Transverse colon (tissue), 4 donors: ENCODE data around the gene RPS2. TPM values are rescaled to one million over a fixed set of nuclear protein-coding genes. Genes with fewer than 3 reads are reported as not detected.
A peak's percentile ranks its signal among the peaks of the same experiment; 100 is the strongest.

Experiments
- DNase-seq: peaks from one replicate; pipeline ENCODE4 v3.0.0-alpha.2; 2019
- H3K27ac ChIP-seq, 4 donors: fragments of 200-600 bp; sonication (generic); 2 replicates each; pipeline ENCODE4 v1.5.1; 2016 to 2018; ENCODE audit warnings: inconsistent platforms in 4 of 4
- H3K27me3 ChIP-seq: fragments of 200-600 bp; sonication (generic); 2 replicates; pipeline ENCODE4 v1.5.1; 2017; ENCODE audit warnings: inconsistent platforms
- H3K36me3 ChIP-seq, 4 donors: fragments of 200-600 bp; sonication (generic); 2 replicates each; pipeline ENCODE4 v1.5.1; 2017 to 2019; ENCODE audit warnings: inconsistent platforms in 4 of 4
- H3K4me1 ChIP-seq, 4 donors: fragments of 200-600 bp; sonication (generic); 2 replicates each; pipeline ENCODE4 v1.5.1; 2017 to 2020; ENCODE audit warnings: inconsistent platforms in 4 of 4
- H3K4me3 ChIP-seq, 4 donors: fragments of 200-600 bp; sonication (generic); 1 replicate in 1 of 4; 2 replicates in 3 of 4; pipeline versions ENCODE4 v1.5.1 to v1.6.1; 2017 to 2019; ENCODE audit warnings: inconsistent platforms in 4 of 4
- H3K9me3 ChIP-seq, 2 donors: fragments of 200-600 bp; sonication (generic); 2 replicates each; pipeline ENCODE4 v1.5.1; 2017 to 2019; ENCODE audit warnings: inconsistent platforms in 2 of 2
- CTCF ChIP-seq, 5 experiments: fragments of 200-600 bp in 3 of 5; fragments of 450-650 bp in 2 of 5; sonication (generic) in 3 of 5; IDR thresholded peaks; 1 replicate in 2 of 5; 2 replicates in 3 of 5; pipeline ENCODE4 v1.5.1; 2016 to 2017; ENCODE audit warnings: antibody characterized with exemption in 5 of 5, inconsistent platforms in 3 of 5, mild to moderate bottlenecking in 2 of 5, moderate library complexity in 1 of 5
- EP300 ChIP-seq: sonication (generic); formaldehyde crosslinking; IDR thresholded peaks from one replicate; pipeline ENCODE4 v1.6.1; 2017; ENCODE audit warnings: antibody characterized with exemption, low read depth
- POLR2A ChIP-seq: fragments of 450-650 bp; IDR thresholded peaks from one replicate; pipeline ENCODE4 v1.6.1; 2016; ENCODE audit warnings: antibody characterized with exemption, mild to moderate bottlenecking, moderate library complexity
- POLR2AphosphoS5 ChIP-seq, 3 donors: sonication (generic); formaldehyde crosslinking; IDR thresholded peaks; one replicate each; pipeline ENCODE4 v1.6.1; 2016; ENCODE audit warnings: antibody characterized with exemption in 3 of 3
- WGBS, 2 donors: methylation state at CpG; one replicate each; pipeline ENCODE4 v1.1.5; 2018; ENCODE audit warnings: low coverage in 1 of 2; 5-methylcytosine and 5-hydroxymethylcytosine counted together
- in situ Hi-C, 4 donors: fragments of 200-750 bp; cut with MboI; loops; one replicate each; pipeline versions ENCODE4 v1.15.0 to v1.15.1; 2017; ENCODE audit warnings: low sequenced_read_pairs in 3 of 4, low pct_ligation_motif_present in 1 of 4, low pct_unique_long_range_greater_than_20kb in 1 of 4
- intact Hi-C: fragments of 100-400 bp; cut with DNase I; formaldehyde crosslinking; loops from one replicate; pipeline ENCODE4 v1.15.1; 2023; ENCODE audit warnings: low total_unique reads
- total RNA-seq, 4 donors: library from RNA; depleted of rRNA; stranded (reverse); fragments of >200 nt; gene quantifications; one replicate each; pipeline ENCODE4 v1.1.0, GENCODE V29; 2016

The RPS2 gene
- total RNA-seq, 4 donors from 2014 or later, result 896 to 2,085 (median 1,613) TPM

- WGBS, 2 donors, result 91% methylated on average over 10 of the region's 10 CpGs; no CpG with 5 or more reads in 1 of the 2 donors
These were observed 22.6 kb upstream of the RPS2 start for GRCh38 chr16:1987198-1987597.

GRCh38 chr16:1985466-1986150 is 21.0 kb upstream of the RPS2 start:
- Histone ChIP-seq H3K27me3 (peaks cover 38% of the 10 kb centered on the region), H3K9me3 (no peaks in the 10 kb centered on the region), H3K4me1 (peaks cover 25 to 64% (median 56%) of the 10 kb centered on the region in 4 donors), H3K4me3 (peak overlapping the region in 2 of 4 donors; percentile 89 to 90), H3K36me3 (peaks cover 0 to 7% (median 0%) of the 10 kb centered on the region in 4 donors), H3K27ac (peak overlapping the region; percentile 91 to 95 (median 93))
- in situ Hi-C loops, result no loop called here
- WGBS, 2 donors, result 75% methylated on average over 14 of the region's 14 CpGs; no CpG with 5 or more reads in 1 of the 2 donors
- peak in 2 of 3 donors; percentile 63 to 70 for TF ChIP-seq POLR2AphosphoS5 (IDR thresholded peaks at IDR 0.05)
- TF ChIP-seq CTCF (IDR thresholded peaks at IDR 0.05), result no peak
- peak; percentile 83 for TF ChIP-seq POLR2A
- peak; percentile 78 for DNase-seq
- intact Hi-C loops, result loop anchor here (10.0 kb wide), 1 partner anchor 679 kb away; no protein-coding TSS in a partner anchor

More at GRCh38 chr16:1987198-1987597, 22.6 kb upstream of the RPS2 start:
- H3K27ac ChIP-seq, result no peak overlapping the region
- H3K4me3 ChIP-seq, result no peak overlapping the region
- intact Hi-C loops, result loop anchor here (10.0 kb wide), 1 partner anchor 678 kb away; no protein-coding TSS in a partner anchor
- H3K36me3 ChIP-seq, result peaks cover 0 to 7% (median 0%) of the 10 kb centered on the region in 4 donors
- no peaks in the 10 kb centered on the region for H3K9me3 ChIP-seq
- in situ Hi-C loops, result no loop called here
- peaks cover 34% of the 10 kb centered on the region for H3K27me3 ChIP-seq
- DNase-seq, result no peak
- TF ChIP-seq POLR2A (no peak), EP300 (no peak), POLR2AphosphoS5 (IDR thresholded peaks at IDR 0.05) (no peak), CTCF (IDR thresholded peaks at IDR 0.05) (no peak)
- peaks cover 29 to 67% (median 58%) of the 10 kb centered on the region in 4 donors for H3K4me1 ChIP-seq

GRCh38 chr16:1984347-1985225 is 20.0 kb upstream of the RPS2 start:
- intact Hi-C loops, result loop anchor here (10.0 kb wide), 1 partner anchor 680 kb away; no protein-coding TSS in a partner anchor
- Histone ChIP-seq H3K4me3 (peak overlapping the region; percentile 58 to 90 (median 82)), H3K9me3 (no peaks in the 10 kb centered on the region), H3K27ac (peak overlapping the region; percentile 91 to 95 (median 93)), H3K4me1 (peaks cover 22 to 67% (median 58%) of the 10 kb centered on the region in 4 donors), H3K36me3 (peaks cover 0 to 7% (median 0%) of the 10 kb centered on the region in 4 donors), H3K27me3 (peaks cover 39% of the 10 kb centered on the region)
- TF ChIP-seq POLR2A (peak; percentile 45), POLR2AphosphoS5 (IDR thresholded peaks at IDR 0.05) (peak in 2 of 3 donors; percentile 11 to 18), EP300 (no peak), CTCF (IDR thresholded peaks at IDR 0.05) (no peak)
- DNase-seq, result peak; percentile 68
- in situ Hi-C loops, result no loop called here
- whole genome bisulfite sequencing, 2 donors, result 9 to 24% methylated on average over 7 to 36 of the region's 58 CpGs
